ENCODE data around the gene VEGFA. TPM values are rescaled to one million over a fixed set of nuclear protein-coding genes. Genes with fewer than 3 reads are reported as not detected.

Gene VEGFA
- total RNA-seq, 1 experiment from 2014 or later, result 112 TPM

- Histone ChIP-seq H4K20me1 (ENCODE audit: insufficient read depth) (no peaks in the 10 kb centered on the region), H2AFZ (no peak overlapping the region), H3K79me2 (ENCODE audit: low read depth) (no peaks in the 10 kb centered on the region), H3K9me2 (ENCODE audit: insufficient read depth) (no peaks in the 10 kb centered on the region), H3K36me3 (ENCODE audit: low read depth) (no peaks in the 10 kb centered on the region), H3F3A (ENCODE audit: insufficient read depth, low read depth) (peaks cover 11% of the 10 kb centered on the region; the same call in 1 of the 2 replicates), H3K4me3 (no peak overlapping the region), H3K4me2 (no peak overlapping the region), H3K27ac (no peak overlapping the region), H3K27me3 (ENCODE audit: insufficient read depth, low read depth) (no peaks in the 10 kb centered on the region), H3K9me3 (ENCODE audit: insufficient read depth, low read depth) (no peaks in the 10 kb centered on the region), H3K4me1 (replicated peaks; ENCODE audit: insufficient read depth) (peaks cover 9% of the 10 kb centered on the region)
- POLR2A ChIA-PET (ENCODE audit: unreplicated experiment), result no interaction called here
- TF ChIP-seq CTCF (conservative IDR thresholded peaks at IDR 0.05), result no peak
- TF ChIP-seq EZH2 (IDR thresholded peaks at IDR 0.05; ENCODE audit: low read depth), result no peak
- intact Hi-C loops (cut with micrococcal nuclease; ENCODE audit: unreplicated experiment), result no loop called here
- CTCF ChIA-PET, result no interaction called here
- no TSS peak for BruUV-seq (replicated peaks)
- no peak for DNase-seq
Measured at GRCh38 chr6:43821101-43821886, 51.3 kb downstream of the VEGFA start.

DNA sequence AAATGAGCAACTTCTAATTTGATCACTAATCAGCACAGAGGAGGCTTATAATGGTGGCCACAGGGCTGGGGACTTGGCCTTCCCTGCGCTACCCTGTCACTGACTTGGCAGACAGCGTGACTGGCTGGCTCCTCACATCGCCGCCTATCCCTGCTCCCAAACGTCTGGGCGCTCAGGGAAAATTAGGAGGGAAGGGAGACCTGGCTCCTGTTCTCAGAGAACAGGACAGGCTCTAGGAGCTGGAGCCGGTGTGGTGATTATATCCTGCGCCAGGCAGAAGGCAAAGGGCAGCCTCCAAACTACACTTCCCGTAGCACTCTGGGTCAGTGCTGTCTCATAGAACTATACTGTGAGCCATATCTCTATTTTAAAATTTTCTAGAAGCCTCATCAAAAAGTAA lies 53.4 kb downstream of the VEGFA start:
- POLR2A ChIA-PET (ENCODE audit: unreplicated experiment), result no interaction called here
- intact Hi-C loops (cut with micrococcal nuclease; ENCODE audit: unreplicated experiment), result no loop called here
- Histone ChIP-seq H3K79me2 (ENCODE audit: low read depth) (no peaks in the 10 kb centered on the region), H3F3A (ENCODE audit: insufficient read depth, low read depth) (peaks cover 16% of the 10 kb centered on the region; the same call in 1 of the 2 replicates), H2AFZ (no peak overlapping the region), H3K9me2 (ENCODE audit: insufficient read depth) (no peaks in the 10 kb centered on the region), H3K9me3 (ENCODE audit: insufficient read depth, low read depth) (no peaks in the 10 kb centered on the region), H3K27me3 (ENCODE audit: insufficient read depth, low read depth) (no peaks in the 10 kb centered on the region), H3K36me3 (ENCODE audit: low read depth) (no peaks in the 10 kb centered on the region), H3K4me2 (no peak overlapping the region), H3K4me3 (no peak overlapping the region), H3K4me1 (replicated peaks; ENCODE audit: insufficient read depth) (peaks cover 20% of the 10 kb centered on the region), H4K20me1 (ENCODE audit: insufficient read depth) (no peaks in the 10 kb centered on the region), H3K27ac (no peak overlapping the region)
- DNase-seq, result no peak
- TF ChIP-seq EZH2 (IDR thresholded peaks at IDR 0.05; ENCODE audit: low read depth), result no peak
- no peak for TF ChIP-seq CTCF (conservative IDR thresholded peaks at IDR 0.05)
- CTCF ChIA-PET, result no interaction called here
- no TSS peak for BruUV-seq (replicated peaks)

- BruUV-seq (replicated peaks), result no TSS peak
- no peaks in the 10 kb centered on the region for H3K79me2 ChIP-seq (ENCODE audit: low read depth)
- no peak overlapping the region for H3K4me3 ChIP-seq
- H3K9me3 ChIP-seq (ENCODE audit: insufficient read depth, low read depth), result no peaks in the 10 kb centered on the region
- no peak overlapping the region for H3K4me2 ChIP-seq
- POLR2A ChIA-PET (ENCODE audit: unreplicated experiment), result no interaction called here
- no peaks in the 10 kb centered on the region for H4K20me1 ChIP-seq (ENCODE audit: insufficient read depth)
- peaks cover 16% of the 10 kb centered on the region; the same call in 1 of the 2 replicates for H3F3A ChIP-seq (ENCODE audit: insufficient read depth, low read depth)
- no peak for DNase-seq
- H3K4me1 ChIP-seq (replicated peaks; ENCODE audit: insufficient read depth), result peaks cover 20% of the 10 kb centered on the region
- H2AFZ ChIP-seq, result no peak overlapping the region
- H3K36me3 ChIP-seq (ENCODE audit: low read depth), result no peaks in the 10 kb centered on the region
- CTCF ChIA-PET, result interaction anchor here (0.5 kb wide), 1 partner anchor 497 kb away, joined by 3 read pairs; no protein-coding TSS in a partner anchor
- intact Hi-C loops (cut with micrococcal nuclease; ENCODE audit: unreplicated experiment), result no loop called here
- TF ChIP-seq EZH2 (IDR thresholded peaks at IDR 0.05; ENCODE audit: low read depth) (no peak), CTCF (conservative IDR thresholded peaks at IDR 0.05) (no peak)
- no peaks in the 10 kb centered on the region for H3K27me3 ChIP-seq (ENCODE audit: insufficient read depth, low read depth)
- H3K9me2 ChIP-seq (ENCODE audit: insufficient read depth), result no peaks in the 10 kb centered on the region
- H3K27ac ChIP-seq, result no peak overlapping the region
Measured at GRCh38 chr6:43823879-43824702, 54.1 kb downstream of the VEGFA start.

Data from PC-9 (cell line).